Nephron progenitor cell (in vitro differentiated cells): ENCODE measurements around the gene RAB3IP.

Experiments used
- DNase-seq: peaks from one replicate; pipeline ENCODE4 v3.0.0; 2021
- H3K27ac Mint-ChIP-seq: 2 replicates; pipeline ENCODE4 v1.8.0; 2021; ENCODE audit warnings: mild to moderate bottlenecking, moderate library complexity, mixed read lengths
- H3K27me3 Mint-ChIP-seq: 2 replicates; pipeline ENCODE4 v1.8.0; 2021; ENCODE audit warnings: mild to moderate bottlenecking, low read depth, mixed read lengths; ENCODE audit not compliant: poor library complexity
- H3K36me3 Mint-ChIP-seq: 2 replicates; pipeline ENCODE4 v1.8.0; 2021; ENCODE audit warnings: low read depth, mixed read lengths
- H3K4me1 Mint-ChIP-seq: 2 replicates; pipeline ENCODE4 v1.8.0; 2021; ENCODE audit warnings: mixed read lengths
- H3K4me3 Mint-ChIP-seq: 2 replicates; pipeline ENCODE4 v1.8.0; 2021; ENCODE audit warnings: mild to moderate bottlenecking, moderate library complexity, mixed read lengths
- H3K9me3 Mint-ChIP-seq: 2 replicates; pipeline ENCODE4 v1.8.0; 2021; ENCODE audit warnings: mild to moderate bottlenecking, moderate library complexity, mixed read lengths
- TF ChIP-seq, protein P1 (sequence below): fragments of 200-600 bp; sonication (generic); IDR thresholded peaks from 2 replicates; pipeline ENCODE4 v1.5.0; 2021; ENCODE audit warnings: antibody characterized with exemption

Gene RAB3IP

DNA sequence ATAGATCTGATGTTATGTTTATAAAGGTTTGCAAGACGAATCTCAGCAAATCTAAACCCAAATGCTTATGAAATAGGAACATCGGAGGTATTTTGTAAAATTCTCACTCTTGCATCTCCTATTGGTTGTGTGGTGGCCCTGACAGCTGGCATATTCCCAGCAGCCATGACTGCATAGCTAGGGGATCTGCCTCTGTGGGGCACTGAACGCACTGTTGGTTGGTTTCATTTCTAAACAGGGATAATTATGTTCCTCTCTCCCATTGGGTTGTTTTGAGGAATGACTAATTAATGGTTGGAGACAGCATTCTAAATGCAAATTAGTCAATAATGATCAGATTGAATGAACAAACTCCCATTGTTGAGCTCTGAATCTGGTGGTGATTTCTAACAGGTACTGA is 36.8 kb upstream of the RAB3IP start:
- H3K36me3 Mint-ChIP-seq, result no peaks in the 10 kb centered on the region
- no peaks in the 10 kb centered on the region for H3K9me3 Mint-ChIP-seq
- H3K27ac Mint-ChIP-seq, result no peak overlapping the region
- H3K27me3 Mint-ChIP-seq, result peaks cover 4% of the 10 kb centered on the region
- TF ChIP-seq, protein P1, sequence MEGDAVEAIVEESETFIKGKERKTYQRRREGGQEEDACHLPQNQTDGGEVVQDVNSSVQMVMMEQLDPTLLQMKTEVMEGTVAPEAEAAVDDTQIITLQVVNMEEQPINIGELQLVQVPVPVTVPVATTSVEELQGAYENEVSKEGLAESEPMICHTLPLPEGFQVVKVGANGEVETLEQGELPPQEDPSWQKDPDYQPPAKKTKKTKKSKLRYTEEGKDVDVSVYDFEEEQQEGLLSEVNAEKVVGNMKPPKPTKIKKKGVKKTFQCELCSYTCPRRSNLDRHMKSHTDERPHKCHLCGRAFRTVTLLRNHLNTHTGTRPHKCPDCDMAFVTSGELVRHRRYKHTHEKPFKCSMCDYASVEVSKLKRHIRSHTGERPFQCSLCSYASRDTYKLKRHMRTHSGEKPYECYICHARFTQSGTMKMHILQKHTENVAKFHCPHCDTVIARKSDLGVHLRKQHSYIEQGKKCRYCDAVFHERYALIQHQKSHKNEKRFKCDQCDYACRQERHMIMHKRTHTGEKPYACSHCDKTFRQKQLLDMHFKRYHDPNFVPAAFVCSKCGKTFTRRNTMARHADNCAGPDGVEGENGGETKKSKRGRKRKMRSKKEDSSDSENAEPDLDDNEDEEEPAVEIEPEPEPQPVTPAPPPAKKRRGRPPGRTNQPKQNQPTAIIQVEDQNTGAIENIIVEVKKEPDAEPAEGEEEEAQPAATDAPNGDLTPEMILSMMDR, result no peak
- H3K4me3 Mint-ChIP-seq, result no peak overlapping the region
- H3K4me1 Mint-ChIP-seq, result peaks cover 15% of the 10 kb centered on the region
- DNase-seq, result no peak

DNA sequence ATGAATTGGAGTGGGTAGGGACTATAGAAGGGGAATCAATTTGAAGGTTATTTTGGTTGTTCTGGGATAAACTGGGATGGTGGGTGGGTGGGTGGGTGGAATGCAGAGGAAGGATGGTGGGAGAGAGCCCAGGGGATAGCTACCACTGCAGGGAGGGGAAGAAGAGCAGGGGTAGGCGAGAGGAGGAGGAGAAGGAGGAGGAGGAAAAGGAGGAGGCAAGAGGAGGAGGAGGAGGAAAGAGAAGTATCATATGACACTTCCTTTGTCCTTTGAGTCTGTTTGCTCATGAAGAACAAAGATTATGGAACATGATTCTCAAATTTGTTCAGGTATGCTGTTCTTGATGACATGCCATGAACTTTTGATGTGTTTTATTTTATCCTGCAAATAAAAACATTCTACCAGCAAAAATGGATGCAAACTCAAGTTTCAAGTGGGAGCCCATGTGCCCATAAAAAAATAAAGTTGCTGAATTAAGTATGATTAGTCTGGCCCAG is 35.5 kb upstream of the RAB3IP start:
- Mint-ChIP-seq H3K4me1 (peaks cover 15% of the 10 kb centered on the region), H3K36me3 (no peaks in the 10 kb centered on the region), H3K27me3 (peaks cover 4% of the 10 kb centered on the region)

DNA sequence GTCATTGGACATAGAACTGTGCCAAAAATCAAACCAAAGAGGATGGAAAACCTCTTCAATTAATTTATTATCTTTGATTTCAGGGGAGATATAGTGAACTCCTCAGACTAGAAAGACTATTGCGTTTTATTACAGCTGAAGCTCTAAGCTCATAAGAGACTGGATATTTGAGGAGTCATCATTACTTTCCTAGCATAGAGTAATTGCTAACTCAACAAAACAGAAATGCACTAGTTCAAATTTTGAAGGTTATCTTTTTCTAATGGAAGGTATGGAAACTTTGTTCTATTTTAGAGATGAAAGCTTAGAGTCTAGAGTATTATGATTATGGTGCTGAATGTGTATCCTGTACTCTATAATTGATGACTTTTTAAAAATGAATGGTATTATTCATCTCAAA is 34.3 kb upstream of the RAB3IP start:
- H3K9me3 Mint-ChIP-seq, result no peaks in the 10 kb centered on the region
- no peak overlapping the region for H3K27ac Mint-ChIP-seq
- TF ChIP-seq, protein P1, result no peak
- H3K36me3 Mint-ChIP-seq, result no peaks in the 10 kb centered on the region
- H3K4me1 Mint-ChIP-seq, result peaks cover 8% of the 10 kb centered on the region
- peaks cover 4% of the 10 kb centered on the region for H3K27me3 Mint-ChIP-seq
- no peak for DNase-seq
- no peak overlapping the region for H3K4me3 Mint-ChIP-seq

More for the DNA sequence above, 35.5 kb upstream of the RAB3IP start:
- no peak for DNase-seq
- Mint-ChIP-seq H3K4me3 (no peak overlapping the region), H3K27ac (no peak overlapping the region), H3K9me3 (no peaks in the 10 kb centered on the region)
- TF ChIP-seq, protein P1, result no peak

DNA sequence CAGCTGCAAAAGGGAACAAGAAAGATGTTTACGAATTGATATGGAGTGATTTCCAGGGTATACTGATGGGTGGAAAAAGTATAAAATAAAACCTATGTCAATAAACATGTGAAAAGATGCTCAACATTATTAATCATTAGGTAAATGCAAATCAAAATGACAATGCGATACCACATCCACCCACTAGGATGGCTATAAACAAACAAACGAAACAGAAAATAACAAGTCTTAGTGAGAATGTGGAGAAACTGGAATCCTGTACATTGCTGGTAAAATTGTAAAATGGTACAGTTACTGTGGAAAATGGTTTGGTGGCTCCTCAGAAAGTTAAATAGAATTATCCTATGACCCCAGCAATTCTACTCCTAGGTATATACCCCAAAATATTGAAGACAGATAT is 30.0 kb upstream of the RAB3IP start:
- TF ChIP-seq, protein P1, result peak; percentile 29
- H3K4me1 Mint-ChIP-seq, result no peaks in the 10 kb centered on the region
- H3K9me3 Mint-ChIP-seq, result no peaks in the 10 kb centered on the region
- no peak overlapping the region for H3K4me3 Mint-ChIP-seq
- no peaks in the 10 kb centered on the region for H3K36me3 Mint-ChIP-seq
- H3K27ac Mint-ChIP-seq, result no peak overlapping the region
- DNase-seq, result no peak
- peaks cover 8% of the 10 kb centered on the region for H3K27me3 Mint-ChIP-seq

DNA sequence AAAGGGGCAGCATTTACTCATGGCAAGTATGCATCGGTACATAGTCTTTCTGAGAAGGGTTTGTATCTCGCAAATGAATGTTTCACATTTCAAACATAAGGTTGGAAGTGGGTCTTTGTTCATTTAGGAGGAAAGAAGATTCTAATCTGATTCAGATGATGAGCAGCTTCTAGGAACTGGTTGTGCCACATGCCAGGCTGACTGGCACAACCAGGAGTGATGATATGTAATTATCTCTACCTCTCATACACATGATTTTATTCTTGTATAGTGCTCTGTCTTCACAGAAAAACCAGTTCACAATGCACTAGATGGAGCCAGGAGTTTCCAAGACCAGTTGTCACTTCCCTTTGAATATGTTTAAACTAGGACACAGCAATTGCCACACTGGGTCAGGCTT is 25.8 kb upstream of the RAB3IP start:
- Mint-ChIP-seq H3K36me3 (no peaks in the 10 kb centered on the region), H3K27ac (no peak overlapping the region), H3K27me3 (peaks cover 9% of the 10 kb centered on the region), H3K4me3 (no peak overlapping the region), H3K9me3 (no peaks in the 10 kb centered on the region), H3K4me1 (no peaks in the 10 kb centered on the region)
- TF ChIP-seq, protein P1, result no peak
- DNase-seq, result no peak

DNA sequence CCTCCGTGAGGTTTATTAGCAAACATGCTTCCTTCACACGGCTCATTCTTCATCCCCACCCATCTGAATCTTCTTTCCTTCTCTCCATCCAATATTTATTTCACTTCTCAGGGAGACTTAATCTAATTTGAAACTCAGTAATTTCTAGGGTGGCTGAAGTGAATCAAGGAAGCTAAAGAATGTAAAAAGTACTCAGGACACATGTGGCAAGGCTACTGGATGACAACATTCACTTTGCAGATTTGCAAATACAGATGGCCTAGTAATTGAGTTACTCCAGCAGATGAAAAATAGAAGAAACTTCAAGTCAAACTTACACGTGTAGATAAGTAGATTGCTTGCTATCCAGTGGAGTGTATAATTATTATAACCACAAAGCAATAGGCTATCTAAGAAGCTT is 24.1 kb upstream of the RAB3IP start:
- TF ChIP-seq, protein P1, result no peak
- no peak overlapping the region for H3K4me3 Mint-ChIP-seq
- H3K36me3 Mint-ChIP-seq, result no peaks in the 10 kb centered on the region
- no peaks in the 10 kb centered on the region for H3K4me1 Mint-ChIP-seq
- no peaks in the 10 kb centered on the region for H3K9me3 Mint-ChIP-seq
- H3K27me3 Mint-ChIP-seq, result peaks cover 9% of the 10 kb centered on the region
- H3K27ac Mint-ChIP-seq, result no peak overlapping the region
- DNase-seq, result no peak
